ENCODE results near the gene RPSA. TPM values are rescaled to one million over a fixed set of nuclear protein-coding genes. Genes with fewer than 3 reads are reported as not detected.

RPSA gene
- polyA plus RNA-seq, 2 of the 4 experiments (the other 2 are of a cell fraction) = 2,484 to 3,141 TPM

DNA sequence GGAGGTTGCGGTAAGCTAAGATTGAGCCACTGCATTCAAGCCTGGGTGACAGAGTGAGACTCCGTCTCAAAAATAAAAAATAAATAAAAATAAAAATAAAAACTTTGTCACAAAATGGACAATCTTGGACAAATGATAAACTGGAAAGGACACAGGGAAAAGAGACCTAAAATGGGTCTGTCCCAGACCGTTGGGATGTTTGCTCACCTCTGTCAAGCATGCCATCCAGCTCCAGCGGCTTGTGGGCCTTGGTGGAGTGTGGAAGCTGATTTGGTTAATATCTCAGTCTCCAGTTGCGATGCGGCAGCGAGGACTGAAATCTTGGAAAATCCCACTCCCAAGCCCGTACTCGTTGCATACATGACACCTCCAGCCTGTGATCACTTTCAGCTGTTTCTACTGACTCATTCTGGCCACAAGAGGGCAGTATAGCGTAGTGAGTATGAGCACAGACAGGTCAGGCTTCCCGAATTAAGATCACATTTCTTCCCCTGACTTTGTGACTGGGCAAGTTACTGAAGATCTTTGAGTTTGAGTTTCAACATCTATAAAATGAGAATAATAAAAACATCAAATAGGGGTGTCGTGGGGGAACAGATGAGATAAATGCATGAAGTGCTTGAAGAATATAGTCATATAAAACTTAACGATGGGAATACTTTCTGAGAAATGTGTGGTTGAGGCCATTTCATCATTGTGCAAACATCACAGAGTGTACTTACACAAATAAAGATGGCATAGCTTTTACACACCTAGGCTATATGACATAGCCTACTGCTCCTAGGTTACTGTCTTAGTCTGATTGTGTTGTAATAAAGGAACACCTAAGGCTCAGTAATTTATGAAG lies 41.3 kb downstream of the RPSA start:
- Histone ChIP-seq H3K9me3 (no peaks in the 10 kb centered on the region), H3K4me2 (peak overlapping the region; percentile 48; the same call in 2 of the 3 replicates), H3K27ac (no peak overlapping the region), H3K4me1 (no peaks in the 10 kb centered on the region), H3K4me3 (no peak overlapping the region)
- ChIA-PET CTCF (interaction anchor here (0.5 to 12.3 kb wide), 27 partner anchors 9 to 874 kb away, joined by 3 to 113 read pairs (median 5); no protein-coding TSS in a partner anchor), POLR2A (no interaction called here)
- WGBS (ENCODE audit: missing lambda C conversion rate) = 20% methylated on average over 13 of the region's 13 CpGs
- peak; percentile 93 to 98 for ATAC-seq
- DNase-seq (ENCODE audit: low read depth in 1 of 2, low spot score in 1 of 2) = peak; percentile 81 to 88
- FAIRE-seq = peak; percentile 32
- TF ChIP-seq RAD21 (conservative IDR thresholded peaks at IDR 0.05 in 1 of 2, IDR thresholded peaks at IDR 0.05 in 1 of 2) (peak; percentile 74 to 81), SMC3 (IDR thresholded peaks at IDR 0.05) (peak; percentile 72), JUN (IDR thresholded peaks at IDR 0.05) (no peak), RCOR1 (IDR thresholded peaks at IDR 0.05; ENCODE audit: low read depth, low read length) (no peak), HEYL (CRISPR knock-in tag; IDR thresholded peaks at IDR 0.05) (no peak)
- TF ChIP-seq, protein P1, sequence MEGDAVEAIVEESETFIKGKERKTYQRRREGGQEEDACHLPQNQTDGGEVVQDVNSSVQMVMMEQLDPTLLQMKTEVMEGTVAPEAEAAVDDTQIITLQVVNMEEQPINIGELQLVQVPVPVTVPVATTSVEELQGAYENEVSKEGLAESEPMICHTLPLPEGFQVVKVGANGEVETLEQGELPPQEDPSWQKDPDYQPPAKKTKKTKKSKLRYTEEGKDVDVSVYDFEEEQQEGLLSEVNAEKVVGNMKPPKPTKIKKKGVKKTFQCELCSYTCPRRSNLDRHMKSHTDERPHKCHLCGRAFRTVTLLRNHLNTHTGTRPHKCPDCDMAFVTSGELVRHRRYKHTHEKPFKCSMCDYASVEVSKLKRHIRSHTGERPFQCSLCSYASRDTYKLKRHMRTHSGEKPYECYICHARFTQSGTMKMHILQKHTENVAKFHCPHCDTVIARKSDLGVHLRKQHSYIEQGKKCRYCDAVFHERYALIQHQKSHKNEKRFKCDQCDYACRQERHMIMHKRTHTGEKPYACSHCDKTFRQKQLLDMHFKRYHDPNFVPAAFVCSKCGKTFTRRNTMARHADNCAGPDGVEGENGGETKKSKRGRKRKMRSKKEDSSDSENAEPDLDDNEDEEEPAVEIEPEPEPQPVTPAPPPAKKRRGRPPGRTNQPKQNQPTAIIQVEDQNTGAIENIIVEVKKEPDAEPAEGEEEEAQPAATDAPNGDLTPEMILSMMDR (IDR thresholded peaks at IDR 0.05) = peak; percentile 87

DNA sequence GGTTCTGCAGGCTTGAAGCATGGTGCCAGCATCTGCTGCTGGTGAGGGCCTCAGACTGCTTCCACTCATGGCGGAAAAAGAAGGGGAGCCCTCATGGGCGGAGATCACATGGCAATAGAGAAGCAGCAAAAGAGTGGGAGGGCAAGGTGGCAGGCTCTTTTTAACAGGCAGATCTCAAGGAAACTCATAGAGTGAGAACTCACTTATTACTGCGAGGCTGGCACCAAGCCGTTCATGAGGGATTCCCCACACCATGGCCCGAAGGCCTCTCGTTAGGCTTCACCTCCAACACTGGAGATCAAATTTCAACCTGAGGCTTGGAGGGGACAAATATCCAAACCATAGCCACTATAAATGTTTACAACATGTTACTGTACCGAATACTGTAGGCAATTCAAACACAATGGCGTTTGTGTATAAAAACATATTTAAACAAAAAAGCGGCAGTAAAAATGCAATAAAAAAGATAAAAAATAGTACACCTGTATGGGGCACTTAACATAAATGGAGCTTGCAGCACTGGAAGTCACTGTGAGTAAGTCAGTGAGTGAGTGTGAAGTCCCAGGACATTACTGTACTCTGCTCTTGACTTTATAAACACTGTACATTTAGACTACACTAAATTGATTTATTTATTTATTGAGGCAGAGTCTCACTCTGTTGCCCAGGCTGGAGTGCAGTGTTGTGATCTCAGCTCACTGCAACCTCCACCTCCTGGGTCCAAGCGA lies 42.1 kb downstream of the RPSA start:
- POLR2A ChIA-PET = no interaction called here
- Histone ChIP-seq H3K27ac (no peak overlapping the region), H3K4me3 (no peak overlapping the region), H3K4me2 (no peak overlapping the region), H3K4me1 (no peaks in the 10 kb centered on the region), H3K9me3 (no peaks in the 10 kb centered on the region)
- no peak for TF ChIP-seq RARB (CRISPR knock-in tag; IDR thresholded peaks at IDR 0.05)
- FAIRE-seq = no peak
- DNase-seq (ENCODE audit: low read depth in 1 of 2, low spot score in 1 of 2) = no peak
- ATAC-seq = no peak
- CTCF ChIA-PET = interaction anchor here (1.3 to 12.3 kb wide), 13 partner anchors 9 to 731 kb away, joined by 3 to 113 read pairs (median 4); no protein-coding TSS in a partner anchor
- 51% methylated on average over 10 of the region's 10 CpGs for WGBS (ENCODE audit: missing lambda C conversion rate)

DNA sequence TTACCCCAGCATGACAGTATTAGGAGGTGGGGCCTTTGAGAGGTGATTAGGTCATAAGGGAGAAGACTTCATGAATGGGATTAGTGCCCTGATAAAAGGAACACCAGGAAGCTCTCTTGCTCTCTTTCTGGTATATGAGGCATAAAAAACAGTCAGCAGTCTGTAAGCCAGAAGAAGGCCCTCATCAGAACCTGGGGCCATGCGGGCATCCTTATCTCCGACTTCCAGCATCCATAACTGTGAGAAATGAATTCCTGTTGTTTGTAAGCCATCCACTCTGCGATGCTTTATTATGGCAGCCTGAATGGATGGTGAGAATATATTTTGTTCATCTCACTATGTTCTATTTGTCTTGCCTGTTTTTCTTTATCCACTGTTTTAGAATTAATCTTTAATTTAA lies 43.3 kb downstream of the RPSA start:
- TF ChIP-seq KDM5A (IDR thresholded peaks at IDR 0.05) (no peak), RCOR1 (IDR thresholded peaks at IDR 0.05; ENCODE audit: low read depth, low read length) (no peak), HOXB13 (CRISPR knock-in tag; IDR thresholded peaks at IDR 0.05; ENCODE audit: low read depth) (no peak), NFE2L2 (conservative IDR thresholded peaks at IDR 0.05; ENCODE audit: low read length) (no peak), NPAS2 (CRISPR knock-in tag; IDR thresholded peaks at IDR 0.05; ENCODE audit: borderline replicate concordance) (no peak), POLR2A (IDR thresholded peaks at IDR 0.05; ENCODE audit: low read length) (no peak), HOXA7 (CRISPR knock-in tag; IDR thresholded peaks at IDR 0.05) (no peak), TP53 (CRISPR knock-in tag; IDR thresholded peaks at IDR 0.05) (no peak), HOXB5 (CRISPR knock-in tag; IDR thresholded peaks at IDR 0.05) (no peak), CHD2 (IDR thresholded peaks at IDR 0.05; ENCODE audit: low read length, partially characterized antibody) (no peak)
- TF ChIP-seq, protein P2, sequence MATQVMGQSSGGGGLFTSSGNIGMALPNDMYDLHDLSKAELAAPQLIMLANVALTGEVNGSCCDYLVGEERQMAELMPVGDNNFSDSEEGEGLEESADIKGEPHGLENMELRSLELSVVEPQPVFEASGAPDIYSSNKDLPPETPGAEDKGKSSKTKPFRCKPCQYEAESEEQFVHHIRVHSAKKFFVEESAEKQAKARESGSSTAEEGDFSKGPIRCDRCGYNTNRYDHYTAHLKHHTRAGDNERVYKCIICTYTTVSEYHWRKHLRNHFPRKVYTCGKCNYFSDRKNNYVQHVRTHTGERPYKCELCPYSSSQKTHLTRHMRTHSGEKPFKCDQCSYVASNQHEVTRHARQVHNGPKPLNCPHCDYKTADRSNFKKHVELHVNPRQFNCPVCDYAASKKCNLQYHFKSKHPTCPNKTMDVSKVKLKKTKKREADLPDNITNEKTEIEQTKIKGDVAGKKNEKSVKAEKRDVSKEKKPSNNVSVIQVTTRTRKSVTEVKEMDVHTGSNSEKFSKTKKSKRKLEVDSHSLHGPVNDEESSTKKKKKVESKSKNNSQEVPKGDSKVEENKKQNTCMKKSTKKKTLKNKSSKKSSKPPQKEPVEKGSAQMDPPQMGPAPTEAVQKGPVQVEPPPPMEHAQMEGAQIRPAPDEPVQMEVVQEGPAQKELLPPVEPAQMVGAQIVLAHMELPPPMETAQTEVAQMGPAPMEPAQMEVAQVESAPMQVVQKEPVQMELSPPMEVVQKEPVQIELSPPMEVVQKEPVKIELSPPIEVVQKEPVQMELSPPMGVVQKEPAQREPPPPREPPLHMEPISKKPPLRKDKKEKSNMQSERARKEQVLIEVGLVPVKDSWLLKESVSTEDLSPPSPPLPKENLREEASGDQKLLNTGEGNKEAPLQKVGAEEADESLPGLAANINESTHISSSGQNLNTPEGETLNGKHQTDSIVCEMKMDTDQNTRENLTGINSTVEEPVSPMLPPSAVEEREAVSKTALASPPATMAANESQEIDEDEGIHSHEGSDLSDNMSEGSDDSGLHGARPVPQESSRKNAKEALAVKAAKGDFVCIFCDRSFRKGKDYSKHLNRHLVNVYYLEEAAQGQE (IDR thresholded peaks at IDR 0.05) = no peak
- TF ChIP-seq, protein P3, sequence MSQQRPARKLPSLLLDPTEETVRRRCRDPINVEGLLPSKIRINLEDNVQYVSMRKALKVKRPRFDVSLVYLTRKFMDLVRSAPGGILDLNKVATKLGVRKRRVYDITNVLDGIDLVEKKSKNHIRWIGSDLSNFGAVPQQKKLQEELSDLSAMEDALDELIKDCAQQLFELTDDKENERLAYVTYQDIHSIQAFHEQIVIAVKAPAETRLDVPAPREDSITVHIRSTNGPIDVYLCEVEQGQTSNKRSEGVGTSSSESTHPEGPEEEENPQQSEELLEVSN (IDR thresholded peaks at IDR 0.05; ENCODE audit: borderline replicate concordance, low read depth) = no peak
- TF ChIP-seq, protein P4, sequence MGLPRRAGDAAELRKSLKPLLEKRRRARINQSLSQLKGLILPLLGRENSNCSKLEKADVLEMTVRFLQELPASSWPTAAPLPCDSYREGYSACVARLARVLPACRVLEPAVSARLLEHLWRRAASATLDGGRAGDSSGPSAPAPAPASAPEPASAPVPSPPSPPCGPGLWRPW (IDR thresholded peaks at IDR 0.05) = no peak
- TF ChIP-seq, protein P5, sequence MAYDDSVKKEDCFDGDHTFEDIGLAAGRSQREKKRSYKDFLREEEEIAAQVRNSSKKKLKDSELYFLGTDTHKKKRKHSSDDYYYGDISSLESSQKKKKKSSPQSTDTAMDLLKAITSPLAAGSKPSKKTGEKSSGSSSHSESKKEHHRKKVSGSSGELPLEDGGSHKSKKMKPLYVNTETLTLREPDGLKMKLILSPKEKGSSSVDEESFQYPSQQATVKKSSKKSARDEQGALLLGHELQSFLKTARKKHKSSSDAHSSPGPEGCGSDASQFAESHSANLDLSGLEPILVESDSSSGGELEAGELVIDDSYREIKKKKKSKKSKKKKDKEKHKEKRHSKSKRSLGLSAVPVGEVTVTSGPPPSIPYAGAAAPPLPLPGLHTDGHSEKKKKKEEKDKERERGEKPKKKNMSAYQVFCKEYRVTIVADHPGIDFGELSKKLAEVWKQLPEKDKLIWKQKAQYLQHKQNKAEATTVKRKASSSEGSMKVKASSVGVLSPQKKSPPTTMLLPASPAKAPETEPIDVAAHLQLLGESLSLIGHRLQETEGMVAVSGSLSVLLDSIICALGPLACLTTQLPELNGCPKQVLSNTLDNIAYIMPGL (CRISPR knock-in tag; IDR thresholded peaks at IDR 0.05; ENCODE audit: borderline replicate concordance) = no peak
- 83% methylated on average over 3 of the region's 3 CpGs for WGBS (ENCODE audit: missing lambda C conversion rate)
- ChIA-PET POLR2A (no interaction called here), CTCF (interaction anchor here (1.0 to 12.3 kb wide), 3 partner anchors 33 to 868 kb away, joined by 3 to 113 read pairs (median 4); no protein-coding TSS in a partner anchor)
- no peak overlapping the region for H3K4me3 ChIP-seq
- ATAC-seq (no peak), FAIRE-seq (no peak), DNase-seq (ENCODE audit: low read depth in 1 of 2, low spot score in 1 of 2) (no peak)
- no peaks in the 10 kb centered on the region for H3K4me1 ChIP-seq
- no peak overlapping the region for H3K4me2 ChIP-seq
- H3K27ac ChIP-seq = no peak overlapping the region
- H3K9me3 ChIP-seq = no peaks in the 10 kb centered on the region
